A549 treated with GW870086 at 1 μM for 4 hours (cell line): Measurements from ENCODE around the gene DGCR6. TPM values are rescaled to one million over a fixed set of nuclear protein-coding genes. Genes with fewer than 3 reads are reported as not detected.

ENCODE experiments used
- total RNA-seq: library from RNA; stranded (reverse); fragments of 200-300 nt; extraction: Qiagen RNA extraction; gene quantifications from 5 replicates; pipeline ENCODE4 v1.2.3, GENCODE V29; 2022; ENCODE audit warnings: low read depth

DGCR6 gene
- total RNA-seq = 1.2 to 2.0 TPM (median 1.8 TPM) in 5 replicates

GRCh38 chr22:18905540-18906409 lies at the start of gene DGCR6:
Gene DGCR6, plus strand, starts transcription at chr22:18906320. Its CDS starts 55 bp downstream, at chr22:18906375.

GRCh38 chr22:18935889-18936529 lies 29.9 kb downstream of the DGCR6 start, which contains the start of gene PRODH:
Gene PRODH, minus strand, starts transcription at chr22:18936293. Its CDS starts 6 bp downstream, at chr22:18936287.

Other genes with a start within 250 kb of the DGCR6 start
- 0.89 to 1.6 TPM (median 0.97 TPM) in 5 replicates for gene PRODH, start 30.0 kb downstream of the DGCR6 start, total RNA-seq
- gene DGCR2, start 216.1 kb downstream of the DGCR6 start, total RNA-seq = 17.6 to 22.4 TPM (median 21.7 TPM) in 5 replicates
- not detected in 5 replicates for gene TSSK2, start 225.0 kb downstream of the DGCR6 start, total RNA-seq
- 9.9 to 12.2 TPM (median 11.4 TPM) in 5 replicates for gene ESS2, start 238.3 kb downstream of the DGCR6 start, total RNA-seq
- gene GSC2, start 244.0 kb downstream of the DGCR6 start, total RNA-seq = 0.14 to 0.15 TPM in 2 of 5 replicates, not detected in the others